GM18507 (cell line): ENCODE measurements around the gene PARP14.

Source experiments
- DNase-seq: peaks from one replicate; pipeline ENCODE4 v3.0.0; 2011; ENCODE audit warnings: low read depth; ENCODE audit not compliant: insufficient read length; ENCODE audit errors: extremely low spot score
- FAIRE-seq: peaks from 2 replicates; lab custom pipeline; 2011; peaks lifted over from hg19 to GRCh38; lab: Jason Lieb, UNC

The PARP14 gene

DNA sequence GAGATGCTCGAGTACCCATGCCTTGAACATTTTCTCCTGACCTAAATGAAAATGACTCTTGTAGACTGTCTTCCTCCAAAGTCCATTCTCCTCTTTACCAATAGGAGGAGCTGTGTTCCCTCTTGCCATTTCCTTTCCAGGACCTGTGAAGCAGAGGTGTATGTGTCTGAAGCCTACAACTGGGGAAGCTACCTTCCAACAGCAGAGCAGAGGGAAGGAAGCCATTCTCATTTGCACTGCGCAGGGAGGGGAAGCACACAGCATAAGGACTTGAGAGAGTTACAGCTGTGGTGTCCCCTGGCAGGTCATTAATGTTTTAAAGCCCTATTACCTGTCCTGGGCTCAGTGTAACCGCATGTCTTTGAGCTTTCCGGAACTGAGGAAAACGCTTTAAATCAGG lies 74.3 kb downstream of the PARP14 start:
- DNase-seq (peak; percentile 12), FAIRE-seq (peak; percentile 88)

DNA sequence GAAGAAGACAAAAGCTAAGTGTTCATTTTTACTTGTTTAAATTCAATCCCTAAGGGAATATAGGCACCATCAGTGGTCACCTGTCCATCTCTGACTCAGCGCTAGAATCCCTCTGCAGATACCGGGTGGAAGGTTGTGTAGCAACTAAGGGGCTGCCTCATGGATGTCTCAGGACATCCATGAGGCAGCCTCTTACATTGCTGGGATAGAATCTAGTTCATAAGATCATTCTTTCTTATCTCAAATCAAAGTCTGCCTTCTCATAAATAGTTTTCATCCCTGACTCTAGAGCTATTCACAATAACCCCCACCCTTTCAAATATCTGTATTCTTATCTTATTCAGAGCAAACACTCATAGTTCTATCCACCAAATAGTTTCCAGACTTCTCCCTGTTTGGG lies 74.9 kb downstream of the PARP14 start:
- FAIRE-seq (no peak), DNase-seq (no peak)

DNA sequence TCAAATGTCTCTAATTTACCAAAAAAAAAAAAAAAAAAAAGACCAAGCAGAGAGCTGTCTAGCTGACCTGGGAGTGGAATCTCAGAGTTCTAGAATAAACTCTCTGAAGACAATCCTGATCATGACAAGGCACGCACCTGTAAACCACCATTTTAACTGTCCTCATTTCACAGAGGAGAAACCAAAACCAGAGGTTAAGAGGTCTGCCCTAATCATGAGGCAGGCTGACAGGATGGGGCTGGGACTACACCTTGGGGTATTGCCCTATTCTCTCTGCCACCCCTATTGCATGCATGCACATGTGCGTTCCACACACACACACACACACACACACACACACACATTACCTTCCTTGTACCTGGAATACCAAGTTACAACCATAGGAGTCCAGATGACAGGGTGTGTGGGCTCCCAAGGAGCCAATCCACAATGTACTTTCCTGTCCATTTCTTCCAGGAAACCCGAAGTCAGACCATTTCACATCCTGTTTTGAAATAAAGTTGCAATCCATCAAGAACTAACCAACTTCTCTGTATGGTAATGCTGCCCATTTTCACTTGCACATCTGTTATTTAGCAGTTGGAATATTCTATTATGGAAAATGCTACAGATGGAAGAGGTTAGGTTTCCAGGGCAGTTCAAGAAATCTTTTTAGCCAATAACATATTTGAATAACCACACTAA lies 78.4 kb downstream of the PARP14 start:
- FAIRE-seq (peak; percentile 35), DNase-seq (no peak)

DNA sequence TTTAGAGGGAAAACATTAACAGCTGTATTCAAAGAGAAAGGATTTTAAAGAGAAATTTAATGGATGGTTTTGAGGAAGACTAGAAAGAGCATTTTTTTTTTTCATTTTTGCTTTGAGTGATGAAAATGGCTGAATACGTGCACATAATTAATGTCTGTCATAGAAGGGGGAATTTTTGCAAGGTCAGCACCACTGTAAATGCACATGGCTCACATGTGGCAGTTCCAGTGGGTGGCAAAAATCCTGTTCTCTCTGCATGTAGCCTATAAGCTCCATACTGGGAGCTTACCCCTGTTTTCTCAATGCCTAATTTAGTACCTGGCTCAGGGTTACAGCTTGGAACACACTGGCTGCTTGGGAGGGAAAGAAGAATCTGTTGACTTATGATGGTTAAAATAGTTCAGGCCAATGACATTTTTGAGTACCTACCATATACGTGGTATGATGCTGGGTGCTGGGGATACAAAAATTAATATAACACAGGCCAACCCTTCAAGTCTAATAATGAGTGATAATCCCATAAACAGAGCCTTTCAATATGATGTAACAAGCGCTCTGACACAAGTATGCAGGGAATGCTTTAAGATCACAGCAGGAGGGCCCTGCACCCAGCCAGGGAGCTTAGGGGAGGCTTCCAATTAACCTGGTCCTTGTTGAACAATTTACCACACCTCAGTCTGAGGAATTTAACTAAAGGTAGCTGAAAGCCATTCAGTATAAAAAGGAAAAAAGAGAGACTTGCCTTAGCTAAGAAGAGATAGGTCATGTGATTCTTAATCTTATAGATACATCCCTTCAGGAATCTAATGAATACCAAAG lies 80.0 kb downstream of the PARP14 start:
- no peak for FAIRE-seq
- DNase-seq = no peak

DNA sequence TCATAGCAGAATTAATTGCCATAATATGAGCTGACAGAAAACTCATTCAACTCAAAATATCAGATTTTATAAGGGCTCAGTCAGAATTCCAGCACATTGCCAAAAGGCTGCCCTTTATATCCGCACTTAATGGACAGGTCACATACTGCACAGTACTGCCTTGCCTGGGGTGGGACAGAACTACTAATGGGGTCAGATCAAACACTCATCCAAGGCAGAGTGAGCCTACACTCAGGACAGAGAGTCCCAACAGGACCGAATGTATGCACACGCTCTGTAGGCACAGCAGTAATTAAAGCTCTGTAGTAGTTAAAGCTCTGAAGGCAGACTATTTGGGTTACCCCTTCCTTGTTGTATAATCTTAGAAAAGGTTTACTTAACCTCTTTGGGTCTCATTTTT lies 85.8 kb downstream of the PARP14 start:
- DNase-seq (no peak), FAIRE-seq (no peak)

DNA sequence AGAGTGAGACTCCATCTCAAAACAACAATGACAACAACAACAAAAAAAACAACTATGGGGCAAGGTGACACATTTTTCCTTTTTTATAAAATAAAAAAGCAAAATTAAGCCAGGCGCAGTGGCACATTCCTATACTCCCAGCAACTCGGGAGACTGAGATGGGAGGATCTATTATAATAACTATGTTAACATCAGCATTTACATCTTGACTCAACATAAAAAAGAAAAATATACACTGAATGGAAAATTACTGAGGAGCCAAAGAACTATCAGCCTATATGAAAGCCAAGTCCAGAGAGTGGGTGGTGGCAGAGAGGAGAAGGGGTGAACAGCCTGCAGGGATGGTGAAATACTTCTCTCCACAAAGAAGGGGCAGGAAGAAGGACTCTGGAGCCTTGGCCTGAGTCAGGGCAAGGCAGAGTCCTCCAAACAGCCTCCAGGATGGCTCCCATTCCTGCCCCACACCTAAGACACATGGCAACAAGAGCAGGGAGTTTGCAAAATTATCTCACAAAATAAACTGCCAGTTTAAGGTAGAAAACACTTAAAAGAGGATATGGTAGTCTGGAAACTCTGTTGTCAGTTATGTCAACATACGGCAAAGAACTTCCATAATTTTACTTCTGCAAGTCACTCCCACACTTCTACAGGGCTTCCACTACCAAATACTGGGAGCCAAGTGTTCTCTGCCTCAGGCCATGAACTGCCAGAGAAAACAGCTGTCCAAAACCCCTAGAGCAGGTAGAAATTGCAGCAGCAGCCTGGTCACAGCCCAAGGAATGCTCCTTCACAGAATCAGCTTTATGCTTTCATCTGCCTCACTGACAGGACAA lies 87.1 kb downstream of the PARP14 start:
- FAIRE-seq (no peak), DNase-seq (no peak)

DNA sequence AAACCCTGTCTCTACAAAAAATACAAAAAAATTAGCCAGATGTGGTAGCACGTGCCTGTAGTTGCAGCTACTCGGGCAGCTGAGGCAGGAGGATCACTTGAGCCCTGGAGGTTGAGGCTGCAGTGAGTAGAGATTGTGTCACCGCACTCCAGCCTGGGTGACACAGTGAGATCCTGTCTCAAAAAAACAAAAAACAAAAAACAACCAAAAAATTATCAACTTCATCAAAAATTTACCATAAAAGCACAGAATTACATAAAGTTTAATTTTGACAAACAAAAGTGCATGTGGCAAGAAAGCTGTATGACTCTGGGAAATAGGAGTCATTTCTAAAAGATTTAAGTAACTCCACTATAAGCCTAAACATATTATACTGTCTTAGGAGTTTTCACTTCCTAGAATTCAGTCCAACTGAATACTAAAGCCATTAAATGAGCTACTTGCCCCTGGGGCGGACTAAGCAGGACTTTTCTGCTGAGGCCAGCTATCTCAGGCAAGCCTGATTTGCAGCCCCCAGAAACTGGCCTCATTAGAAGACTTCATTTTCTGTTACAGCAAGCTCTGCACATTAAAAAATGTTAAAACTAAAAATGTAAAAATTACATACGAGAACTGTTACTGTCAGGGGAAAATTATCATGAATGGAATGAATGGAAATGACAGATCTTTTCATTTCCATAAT lies 90.0 kb downstream of the PARP14 start:
- FAIRE-seq (no peak), DNase-seq (no peak)

DNA sequence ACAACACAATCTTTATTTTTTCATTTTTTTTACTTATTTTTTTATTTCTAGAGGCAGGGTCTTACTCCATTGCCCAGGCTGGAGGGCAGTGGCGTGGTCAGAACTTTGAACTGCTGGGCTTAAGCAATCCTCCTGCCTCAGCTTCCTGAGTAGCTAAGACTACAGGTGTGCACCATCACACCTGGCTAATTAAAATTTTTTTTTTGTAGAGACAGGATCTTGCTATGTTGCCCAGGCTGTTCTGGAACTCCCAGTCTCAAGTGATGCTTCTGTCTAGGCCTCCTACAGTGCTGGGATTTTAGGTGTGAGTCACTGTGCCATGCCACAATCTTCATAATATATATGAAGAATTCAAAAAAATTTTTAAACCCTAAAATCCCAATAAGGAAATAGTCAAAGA lies 92.2 kb downstream of the PARP14 start:
- no peak for DNase-seq
- FAIRE-seq = no peak

DNA sequence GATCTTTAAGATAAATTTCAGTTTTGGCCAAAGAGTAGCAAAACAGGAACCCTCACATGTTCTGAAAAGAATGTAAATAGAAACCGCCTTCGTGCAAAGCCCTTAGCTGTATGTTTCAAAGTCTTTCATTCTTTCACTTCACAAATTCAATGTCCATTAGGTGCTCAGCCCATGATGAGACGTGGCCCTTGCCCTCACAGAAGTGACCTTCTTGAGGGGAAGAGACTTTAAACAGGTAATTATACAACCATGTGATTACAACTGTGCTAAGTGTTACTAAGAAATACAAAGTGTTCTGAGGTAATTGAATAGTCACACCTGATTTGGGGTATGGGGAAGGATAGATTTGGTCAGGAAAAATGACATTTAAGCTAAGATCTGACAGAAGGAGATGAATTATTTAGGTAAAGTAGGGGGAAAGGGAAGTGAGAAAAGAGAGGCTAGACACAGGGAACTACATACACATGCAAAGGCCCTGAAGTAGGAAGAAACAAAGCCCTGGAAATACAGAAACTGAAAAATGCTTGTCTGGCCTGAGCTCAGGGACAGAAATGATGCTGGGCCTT lies 93.4 kb downstream of the PARP14 start:
- FAIRE-seq (no peak), DNase-seq (no peak)

DNA sequence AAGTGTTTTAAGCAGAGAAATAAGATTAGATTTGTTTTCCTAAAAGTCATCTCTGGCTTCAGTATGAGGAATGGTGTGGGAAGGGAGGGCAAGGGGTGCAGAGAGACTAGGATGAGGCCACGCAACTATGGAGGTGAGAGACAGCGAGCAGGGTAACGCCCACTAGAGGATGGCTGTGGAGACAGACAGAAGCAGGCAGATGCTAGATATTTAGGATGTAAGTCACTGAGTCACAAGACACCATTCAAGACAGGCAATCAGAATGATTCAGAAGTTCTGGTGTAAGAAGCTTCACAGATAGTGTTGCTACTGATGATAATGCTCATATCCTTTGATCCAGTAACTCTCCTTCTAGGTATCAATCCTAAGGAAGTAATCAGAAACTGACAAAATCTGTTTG lies 93.9 kb downstream of the PARP14 start:
- FAIRE-seq (no peak), DNase-seq (no peak)

DNA sequence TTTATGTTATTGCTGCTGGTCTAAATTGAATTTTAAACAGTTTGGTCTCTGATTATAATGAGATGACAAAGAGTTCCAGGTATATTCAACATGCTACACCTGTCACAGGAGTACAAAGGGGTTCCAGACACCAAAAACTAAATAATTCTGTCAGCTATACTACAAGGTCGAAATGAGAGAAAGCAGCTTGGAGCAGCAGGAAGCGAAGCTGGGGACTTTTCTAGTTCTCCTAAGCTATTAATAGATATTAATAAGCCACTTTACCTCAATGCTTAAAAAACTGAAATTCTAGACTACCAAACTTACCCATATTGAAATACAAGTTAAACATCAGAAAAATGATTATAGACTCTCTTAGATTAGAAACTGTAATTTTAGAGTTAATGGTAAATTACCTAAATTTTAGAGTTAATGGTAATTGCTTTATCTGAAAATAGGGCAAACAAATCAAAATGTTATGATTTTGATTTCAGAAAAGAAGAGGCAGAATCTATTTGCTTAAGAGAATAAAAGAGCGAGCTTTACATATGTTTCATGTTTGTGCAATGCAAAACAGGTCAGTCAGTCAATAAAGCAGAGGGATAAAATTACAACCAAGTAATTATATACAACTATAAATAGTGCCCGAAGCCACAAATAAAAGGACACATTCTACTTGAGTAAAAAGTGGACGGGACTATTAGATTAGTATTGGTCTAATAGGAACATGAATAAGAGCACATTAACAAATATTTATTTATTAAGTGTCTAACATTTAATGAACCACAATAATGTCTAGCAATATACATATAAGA lies 96.2 kb downstream of the PARP14 start:
- FAIRE-seq = peak; percentile 57

DNA sequence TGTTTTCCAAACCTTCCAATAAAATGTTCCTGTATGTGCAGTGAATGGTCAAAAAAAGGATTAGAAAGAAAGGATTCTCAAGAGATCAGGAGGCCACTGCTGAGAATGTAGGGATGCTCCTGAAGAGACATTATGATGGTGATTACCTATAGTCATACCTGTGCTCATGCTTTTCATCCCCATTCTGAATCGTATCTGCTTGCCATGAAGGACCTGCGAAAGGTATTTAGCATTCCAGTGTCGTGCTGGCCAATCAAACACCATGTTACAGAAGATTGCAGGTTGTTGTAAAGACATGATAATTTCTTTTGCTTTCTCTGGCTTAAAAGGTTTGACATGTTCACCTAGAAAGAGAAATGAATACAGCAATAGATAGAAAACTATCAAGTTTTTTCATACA lies 96.9 kb downstream of the PARP14 start:
- DNase-seq (no peak), FAIRE-seq (no peak)

More for the DNA sequence above, 96.2 kb downstream of the PARP14 start:
- DNase-seq = no peak
